Medulla oblongata (tissue), 1 donor: Measurements from ENCODE around the gene CNTN4.
"Not testable (repeated sequence)": the region's sequence is repeated elsewhere in the genome, so short reads cannot be mapped to it uniquely, and the experiment has no call there.

Experiments used
- DNase-seq: peaks from one replicate; pipeline ENCODE4 v3.0.0-alpha.2; 2015; ENCODE audit errors: extremely low spot score

Gene CNTN4

DNA sequence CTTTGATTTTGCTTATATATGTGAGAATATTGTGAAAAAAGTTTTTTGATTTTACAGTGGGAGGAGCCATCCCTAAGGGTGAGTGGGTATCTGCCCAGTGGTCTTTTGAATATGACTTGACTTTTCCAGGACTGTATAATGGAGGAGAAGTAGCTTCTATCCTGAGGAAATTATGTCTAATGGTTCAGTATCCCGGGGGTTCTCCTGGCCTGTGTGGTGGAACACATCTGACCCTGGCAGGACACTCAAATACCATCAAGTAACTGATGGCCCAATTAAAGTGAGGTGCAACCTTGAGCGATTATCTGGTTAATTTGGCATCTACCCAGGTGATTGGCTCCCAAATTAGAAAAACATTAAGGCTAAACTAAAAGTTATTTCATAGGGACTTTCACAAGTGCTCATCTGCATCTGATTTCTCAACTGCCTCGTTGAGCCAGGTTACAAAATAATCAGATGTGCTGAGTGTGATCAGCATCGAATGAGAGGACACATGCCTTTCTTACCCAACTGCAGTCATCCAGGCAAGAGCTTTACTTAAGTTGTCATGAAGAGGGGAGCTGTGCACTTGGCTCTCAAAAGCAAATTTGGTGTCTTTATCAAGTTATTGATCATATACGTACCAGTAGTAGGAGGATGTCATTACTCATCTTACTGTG is 810.2 kb downstream of the CNTN4 start:
- DNase-seq: no peak

DNA sequence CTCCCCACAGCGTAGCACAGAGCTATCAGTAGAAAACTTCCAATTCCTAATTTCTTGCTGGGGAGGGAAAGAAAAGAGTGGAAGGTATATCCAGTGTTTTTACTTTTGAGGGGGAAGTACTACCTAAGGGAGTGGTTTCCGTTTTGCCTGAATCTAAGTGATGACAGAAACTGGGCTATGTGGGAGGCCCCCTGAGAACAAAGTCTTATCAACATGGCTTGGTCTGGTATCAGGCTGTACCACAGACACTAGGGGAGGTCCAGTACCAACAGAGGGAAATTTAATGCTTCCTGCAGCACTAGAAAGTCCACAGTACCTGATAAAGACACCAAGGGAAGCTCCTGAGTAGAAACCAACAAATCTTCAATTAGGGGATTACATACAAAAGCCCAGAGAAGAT is 812.3 kb downstream of the CNTN4 start:
- no peak for DNase-seq

DNA sequence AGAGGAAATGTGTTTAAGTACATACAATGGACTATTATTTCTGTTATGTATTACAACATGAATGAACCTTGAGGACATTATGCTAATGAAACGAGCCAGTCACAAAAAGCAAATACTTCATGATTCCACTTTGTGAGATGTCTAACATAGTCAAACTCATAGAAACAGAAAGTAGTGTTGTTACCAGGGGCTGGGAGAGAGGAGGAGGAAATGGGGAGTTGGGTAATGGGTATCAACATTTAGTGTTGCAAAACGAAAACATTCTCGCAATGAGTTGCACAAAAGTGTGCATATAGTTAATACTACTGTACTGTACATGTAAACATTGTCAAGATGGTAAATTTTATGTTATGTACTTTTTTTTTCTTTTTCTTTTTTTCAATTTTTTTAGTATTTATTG is 817.2 kb downstream of the CNTN4 start:
- DNase-seq: no peak

DNA sequence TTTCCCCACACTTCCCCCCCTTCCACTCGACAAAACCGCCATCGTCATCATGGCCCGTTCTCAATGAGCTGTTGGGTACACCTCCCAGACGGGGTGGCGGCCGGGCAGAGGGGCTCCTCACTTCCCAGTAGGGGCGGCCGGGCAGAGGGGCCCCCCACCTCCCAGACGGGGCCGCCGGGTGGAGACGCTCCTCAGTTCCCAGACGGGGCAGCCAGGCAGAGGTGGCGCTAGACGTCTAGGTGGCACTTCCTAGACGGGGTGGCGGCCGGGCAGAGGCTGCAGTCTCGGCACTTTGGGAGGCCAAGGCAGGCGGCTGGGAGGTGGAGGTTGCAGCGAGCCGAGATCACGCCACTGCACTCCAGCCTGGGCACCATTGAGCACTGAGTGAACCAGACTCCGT is 818.0 kb downstream of the CNTN4 start:
- not testable (repeated sequence) for DNase-seq

DNA sequence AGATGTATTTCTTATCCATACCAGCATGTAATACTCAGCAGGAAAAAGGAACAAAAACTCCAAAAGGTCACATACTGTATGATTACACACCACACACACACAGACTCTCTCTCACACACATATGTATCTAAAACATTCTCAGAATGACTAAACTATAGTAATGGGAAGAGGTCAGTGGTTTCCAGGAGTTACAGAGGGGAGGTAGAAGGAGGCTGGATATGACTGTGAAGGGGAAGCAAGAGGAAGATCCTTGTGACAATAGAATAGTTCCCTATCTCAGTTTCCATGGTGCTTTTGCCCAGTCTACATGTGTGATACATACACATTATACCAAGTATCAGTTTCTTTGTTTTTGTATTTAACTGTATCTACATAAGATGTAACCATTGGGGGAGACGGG is 821.4 kb downstream of the CNTN4 start:
- no peak for DNase-seq

DNA sequence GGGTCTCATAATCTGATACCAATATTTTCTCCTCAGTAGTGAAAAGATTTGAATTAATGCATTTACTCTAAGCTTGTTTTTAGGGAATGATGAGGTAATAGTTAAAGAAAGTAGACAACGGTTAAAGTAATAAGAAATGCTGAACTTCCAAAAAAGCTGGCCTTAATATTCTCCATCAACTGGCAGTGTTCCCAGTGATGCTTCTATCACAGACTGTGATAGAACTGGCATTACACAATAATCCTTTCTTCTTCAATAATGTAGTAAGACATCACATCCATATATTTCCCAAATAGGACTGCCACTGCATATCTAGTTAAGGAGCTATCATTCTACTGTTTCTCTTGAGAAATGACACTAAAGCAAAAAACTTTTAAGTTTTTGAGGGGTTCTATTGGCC is 822.8 kb downstream of the CNTN4 start:
- peak; percentile 10 for DNase-seq

DNA sequence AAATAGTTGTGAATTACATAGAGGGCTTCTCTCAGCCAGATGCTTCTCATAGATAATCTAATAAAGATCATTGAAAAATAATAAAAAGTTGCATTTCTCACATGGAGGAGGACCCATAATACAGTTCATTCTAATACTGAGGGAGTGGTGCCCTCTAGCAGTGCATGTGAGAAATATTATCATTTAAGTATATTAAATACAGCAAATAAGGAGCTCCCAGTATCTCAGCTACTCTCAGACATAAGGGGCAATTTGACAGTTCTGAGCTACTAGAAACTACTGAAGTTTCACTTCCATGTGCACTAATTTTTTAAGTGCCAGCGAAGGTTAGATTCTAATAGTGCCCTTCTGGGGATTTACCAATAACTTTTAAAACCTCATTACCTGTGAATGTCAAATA is 823.2 kb downstream of the CNTN4 start:
- DNase-seq: peak; percentile 24

DNA sequence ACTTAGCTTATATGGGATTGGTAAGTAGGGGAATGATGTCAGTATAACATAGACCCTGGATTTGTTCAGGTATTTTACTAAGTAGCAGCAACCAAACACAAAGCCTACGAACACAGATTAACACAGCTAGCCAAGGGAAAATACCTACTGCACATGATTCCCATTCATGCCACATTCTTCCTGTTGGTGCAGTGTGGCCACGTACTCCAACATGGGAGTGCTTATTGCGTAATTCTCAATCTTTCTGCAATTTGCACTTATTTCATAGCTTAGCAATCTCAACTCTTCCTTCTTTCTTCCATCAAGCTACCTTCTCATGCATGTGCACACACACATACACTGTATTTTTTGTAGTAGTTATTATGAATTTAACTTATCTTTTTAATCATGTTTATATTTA is 824.7 kb downstream of the CNTN4 start:
- DNase-seq: no peak

DNA sequence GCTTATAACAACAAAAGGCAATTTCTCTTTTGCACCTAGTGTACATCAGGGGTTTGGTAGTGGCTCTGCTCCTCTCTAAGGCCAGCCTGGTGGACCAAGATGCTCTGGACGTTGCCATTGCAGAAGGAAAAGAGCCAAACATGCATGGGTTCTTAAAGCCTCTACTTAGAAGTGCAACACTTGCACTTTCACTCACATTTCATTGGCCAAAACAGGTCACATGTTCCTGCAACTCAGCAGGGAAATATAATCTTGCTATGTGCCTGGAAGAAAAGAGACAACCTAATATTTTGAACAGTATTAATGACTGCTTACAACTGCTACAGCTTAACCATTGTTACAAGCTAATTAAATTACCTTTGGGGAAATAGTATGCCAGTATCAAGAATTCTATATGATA is 828.6 kb downstream of the CNTN4 start:
- DNase-seq: no peak

DNA sequence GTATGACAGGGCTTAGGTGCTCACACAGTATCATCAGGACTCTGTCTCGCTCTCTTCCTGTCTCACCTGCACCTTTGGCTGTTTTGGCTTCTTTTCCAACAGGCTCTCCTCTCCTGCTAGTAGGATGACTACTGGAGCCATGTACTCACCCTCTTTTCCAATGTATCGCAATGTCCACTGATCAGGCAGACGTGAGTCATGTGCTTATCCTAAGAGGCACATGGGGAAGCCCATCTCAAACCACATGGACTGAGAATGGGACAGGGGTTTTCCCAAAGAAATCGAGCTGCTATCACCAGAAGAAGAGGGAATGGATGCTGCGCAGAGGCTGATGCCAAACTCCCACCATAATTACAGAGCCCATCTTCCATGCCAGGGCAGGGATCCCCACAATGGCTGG is 830.9 kb downstream of the CNTN4 start:
- no peak for DNase-seq

DNA sequence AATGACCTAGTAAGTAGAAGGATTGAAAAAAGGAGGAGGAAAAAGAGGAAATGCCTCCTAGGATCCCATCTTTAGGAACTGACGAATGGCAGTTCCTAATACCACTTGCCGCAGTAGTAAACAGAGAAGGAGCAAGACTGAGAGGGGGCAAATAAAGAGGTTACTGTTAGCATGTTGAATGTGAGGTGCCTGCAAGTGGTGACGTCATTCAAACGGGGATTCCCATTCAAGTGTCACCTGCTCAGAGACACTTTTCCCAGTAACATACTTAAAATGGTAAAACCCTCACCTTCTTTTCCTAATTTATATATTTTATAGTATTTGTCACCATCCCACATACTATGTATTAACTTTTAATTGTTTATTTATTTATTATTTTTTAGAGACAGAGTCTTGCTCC is 832.6 kb downstream of the CNTN4 start:
- no peak for DNase-seq

DNA sequence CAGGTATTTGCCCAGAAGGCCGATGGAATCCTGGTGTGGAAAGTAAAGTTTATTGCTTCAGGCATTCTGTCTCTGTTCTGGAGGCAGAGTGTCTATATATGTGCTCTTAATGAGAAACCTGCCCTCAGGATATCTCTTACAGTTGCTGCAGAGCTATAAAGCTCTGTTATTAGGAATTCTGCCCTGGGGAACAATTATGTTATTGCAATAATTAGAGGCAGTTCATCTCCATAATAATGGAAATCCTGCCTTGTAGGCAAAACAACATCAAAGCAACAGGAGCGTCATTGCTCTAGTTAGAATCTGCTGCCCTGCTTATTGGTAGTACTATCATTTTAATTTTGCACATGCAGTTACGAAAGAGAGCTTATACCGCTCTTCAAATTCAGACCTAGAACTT is 835.9 kb downstream of the CNTN4 start:
- no peak for DNase-seq

DNA sequence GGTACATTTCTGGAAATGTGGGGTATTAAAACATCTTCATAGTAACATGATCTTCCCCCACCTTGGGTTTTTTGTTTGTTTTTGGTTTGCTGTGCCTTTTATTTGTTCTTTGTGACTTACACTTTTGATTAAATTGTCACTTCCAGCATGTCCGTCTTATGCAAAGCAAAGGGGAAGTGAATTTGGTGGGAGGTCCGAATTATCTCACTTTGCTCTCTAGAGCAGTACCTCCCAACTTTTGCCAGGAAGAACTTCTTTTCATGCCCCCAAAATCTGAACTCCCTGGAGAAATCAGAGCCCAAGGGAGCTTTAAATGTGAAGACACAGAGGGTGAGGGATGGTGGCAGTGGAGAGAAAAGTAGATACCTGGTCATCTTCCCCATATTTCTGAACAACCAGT is 838.4 kb downstream of the CNTN4 start:
- DNase-seq: no peak

DNA sequence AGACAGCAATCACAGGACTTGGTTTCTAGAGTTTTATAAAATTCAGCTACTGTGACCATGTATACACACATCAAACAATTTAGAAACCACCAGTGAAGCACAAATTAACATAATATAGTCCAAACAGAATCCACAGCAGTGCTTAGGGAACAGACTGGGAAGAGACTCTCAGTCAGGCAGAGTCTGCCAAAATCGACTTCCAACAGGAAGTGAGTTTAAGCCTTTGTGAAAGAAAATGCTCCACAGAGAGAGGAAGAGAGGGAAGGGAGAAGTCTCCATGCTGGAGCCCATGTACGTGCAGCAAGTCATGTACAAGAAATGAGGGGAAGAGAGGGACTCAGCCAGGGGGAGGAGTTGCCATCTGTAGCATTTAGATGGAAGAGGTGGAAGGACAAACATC is 838.9 kb downstream of the CNTN4 start:
- DNase-seq: no peak

DNA sequence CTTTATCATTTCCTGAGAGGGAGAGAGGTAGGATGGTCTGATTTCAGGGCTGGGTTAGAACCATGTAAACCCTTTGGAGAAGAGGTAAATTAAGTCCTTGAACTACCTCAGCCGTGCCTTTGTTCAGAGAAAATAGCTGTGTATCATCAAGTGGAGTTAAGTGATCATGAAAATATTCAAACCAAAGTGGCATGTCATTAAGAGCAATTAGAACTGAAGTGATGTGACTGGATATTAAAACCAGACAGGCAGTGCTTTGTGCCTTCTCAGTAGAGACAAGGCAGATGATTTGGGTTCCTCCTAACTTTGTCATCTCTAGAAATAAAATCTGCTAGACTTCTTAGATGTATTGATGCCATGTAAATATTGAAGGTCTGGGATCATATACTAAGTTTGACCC is 840.0 kb downstream of the CNTN4 start:
- DNase-seq: no peak

DNA sequence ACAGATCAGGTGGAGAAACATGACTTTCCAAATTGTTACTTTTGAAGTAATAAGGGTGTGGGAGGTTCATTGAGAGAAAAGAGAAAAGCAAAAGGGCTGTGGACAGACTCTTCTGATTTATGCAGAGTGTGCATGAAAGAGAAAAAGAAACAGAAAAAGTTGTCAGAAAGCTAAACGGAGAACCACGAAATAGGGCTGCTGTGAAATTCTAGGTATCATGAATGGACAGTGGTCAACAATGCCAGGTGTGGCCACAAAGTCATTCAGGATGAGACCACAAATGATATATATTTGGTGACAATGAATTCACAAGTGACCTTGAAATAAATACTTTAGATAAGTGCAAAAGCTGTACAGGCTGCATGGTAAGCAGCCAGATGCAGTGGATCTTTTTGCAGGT is 841.4 kb downstream of the CNTN4 start:
- DNase-seq: no peak

DNA sequence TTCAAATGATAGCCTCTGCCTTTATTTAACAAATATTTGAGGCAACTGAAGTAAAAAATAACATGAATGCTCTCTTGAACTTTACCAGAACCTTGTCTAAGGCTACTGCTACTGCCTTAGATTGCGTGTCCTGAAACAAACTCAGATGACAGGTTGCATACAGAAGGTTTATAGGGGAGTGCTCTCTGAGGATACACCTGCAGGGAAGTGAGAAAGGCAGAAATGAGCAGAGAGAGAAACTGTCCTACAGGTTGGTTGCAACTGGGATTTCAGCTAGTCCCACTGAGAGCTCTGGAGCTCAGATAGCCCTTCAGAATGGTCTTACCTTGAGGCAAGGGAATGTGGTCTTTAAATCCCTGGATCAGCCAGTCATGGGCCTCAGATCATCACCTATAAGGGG is 846.0 kb downstream of the CNTN4 start:
- DNase-seq: no peak

DNA sequence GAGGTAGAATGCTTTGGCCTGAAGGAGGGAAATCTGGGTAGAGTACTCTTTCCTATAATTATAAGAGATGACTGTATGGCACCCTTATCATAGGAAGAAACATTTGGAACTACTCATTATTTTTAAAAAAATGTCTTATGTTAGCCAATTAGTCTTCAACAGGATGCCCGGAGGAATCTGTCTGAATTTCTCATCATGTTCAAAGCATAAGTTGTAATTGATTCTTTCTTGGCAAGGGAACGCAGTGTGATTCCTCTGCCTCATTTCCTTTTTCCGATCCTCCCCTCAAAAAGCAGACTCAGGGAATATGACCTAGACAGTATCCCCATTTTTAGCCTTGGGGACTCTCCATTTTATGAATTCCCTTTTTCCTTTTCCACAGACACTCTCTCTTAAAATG is 846.5 kb downstream of the CNTN4 start:
- DNase-seq: no peak

DNA sequence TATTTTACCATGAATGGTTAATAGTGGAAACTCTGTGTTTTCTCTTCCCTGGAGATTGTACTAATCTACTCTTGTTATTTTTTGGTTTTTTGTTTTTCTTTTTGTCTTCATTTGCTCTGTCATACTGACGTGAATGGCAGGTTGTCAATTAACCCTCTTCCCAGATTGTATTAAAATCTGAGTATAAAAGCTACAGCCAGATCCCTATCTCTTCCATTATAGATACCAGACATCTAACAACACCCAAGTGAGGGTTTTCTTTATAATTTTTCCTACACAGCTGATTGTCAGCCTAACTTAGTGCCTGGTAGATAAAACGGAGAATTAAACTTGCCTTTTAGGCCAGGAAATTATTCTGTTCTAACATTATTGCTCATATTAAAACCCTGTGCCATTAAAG is 848.9 kb downstream of the CNTN4 start:
- no peak for DNase-seq

DNA sequence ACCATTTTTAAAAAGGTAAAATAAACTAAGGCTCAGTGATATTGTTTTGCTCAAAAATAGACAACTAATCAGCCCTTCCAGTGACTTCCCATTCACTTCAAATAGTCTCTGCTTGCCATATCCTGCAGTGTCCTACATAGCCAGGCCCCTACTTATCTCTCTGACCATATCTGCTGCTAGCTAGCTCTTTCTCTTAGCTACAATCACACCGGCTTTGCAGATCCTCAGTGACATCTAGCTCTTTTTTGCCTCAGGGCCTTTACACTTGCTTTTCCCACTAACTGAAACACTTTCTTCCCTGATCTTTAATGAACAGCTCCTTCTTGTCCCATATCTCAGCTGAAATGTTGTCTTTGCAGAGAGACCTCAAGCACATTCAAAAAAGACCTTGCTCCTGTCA is 850.2 kb downstream of the CNTN4 start:
- no peak for DNase-seq

DNA sequence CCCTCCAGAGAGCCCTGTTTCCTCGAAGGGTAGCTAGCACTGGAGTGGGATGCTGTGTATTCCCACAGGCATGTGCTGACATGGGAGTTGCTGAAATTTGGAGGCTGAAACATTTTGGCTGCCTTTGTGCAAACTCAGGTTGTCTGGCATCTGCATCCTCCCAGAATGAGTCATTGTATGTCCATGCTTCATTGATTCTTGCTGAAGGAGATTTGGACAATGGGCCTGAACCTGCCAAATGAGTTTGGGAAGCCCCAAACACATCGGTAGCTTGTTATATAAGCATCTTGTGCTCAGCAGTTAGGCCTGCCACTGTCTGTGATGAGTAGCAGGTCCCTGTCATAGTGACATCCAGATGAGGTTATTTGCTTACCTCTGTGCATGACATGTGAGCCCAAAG is 851.5 kb downstream of the CNTN4 start:
- DNase-seq: no peak

DNA sequence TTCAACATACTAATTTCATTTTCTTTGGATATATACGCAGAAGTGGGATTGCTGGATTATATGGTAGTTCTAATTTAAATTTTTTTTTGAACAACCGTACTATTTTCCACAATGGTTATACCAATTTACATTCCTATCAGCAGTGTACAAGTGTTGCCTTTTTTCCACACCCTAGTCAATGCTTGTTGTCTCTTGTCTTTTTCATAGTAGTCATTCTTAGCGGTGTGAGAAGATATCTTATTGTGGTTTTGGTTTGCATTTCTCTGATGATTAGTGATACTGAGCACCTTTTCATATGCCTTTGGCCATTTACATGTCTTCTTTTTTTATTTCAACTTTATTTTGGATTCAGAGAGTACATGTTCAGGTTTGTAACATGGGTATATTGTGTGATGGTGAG is 858.4 kb downstream of the CNTN4 start:
- DNase-seq: no peak

DNA sequence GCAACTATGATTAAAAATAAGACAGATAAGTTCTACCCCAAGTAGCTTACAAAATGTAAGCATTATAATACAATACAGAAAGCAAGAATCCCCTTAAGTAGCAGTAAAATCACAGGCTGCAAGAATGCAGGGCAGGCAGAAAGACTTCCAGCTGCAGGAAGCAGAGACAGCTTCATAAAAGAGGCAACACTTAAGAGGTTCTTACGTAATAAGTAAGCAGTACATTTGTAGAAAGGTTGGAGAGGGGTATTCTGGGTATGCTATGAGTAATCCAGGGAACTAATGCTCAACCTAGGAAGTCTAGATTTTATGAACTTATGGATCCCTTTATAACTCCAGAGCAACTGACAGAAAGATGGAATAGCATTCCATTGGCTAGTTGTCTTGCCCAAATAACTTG is 859.9 kb downstream of the CNTN4 start:
- DNase-seq: no peak

DNA sequence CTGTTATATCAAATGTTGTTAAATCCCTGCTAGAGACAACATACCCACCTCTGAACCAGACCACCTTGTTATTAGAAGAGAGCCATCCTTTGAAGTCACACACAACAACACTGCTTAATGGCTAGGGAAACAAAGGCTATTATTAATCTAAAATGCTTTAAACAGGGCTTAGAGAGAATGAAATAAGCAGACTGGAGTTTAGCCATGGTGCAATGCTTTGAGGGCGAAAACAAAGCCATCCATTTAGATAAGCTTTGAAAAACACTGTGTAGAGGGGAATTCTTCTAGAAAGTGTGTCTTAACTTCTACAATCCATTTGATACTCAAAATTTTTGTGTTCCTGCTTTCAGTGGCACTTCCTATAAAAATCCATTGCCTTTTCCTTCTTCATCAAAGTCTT is 862.9 kb downstream of the CNTN4 start:
- peak; percentile 42 for DNase-seq

DNA sequence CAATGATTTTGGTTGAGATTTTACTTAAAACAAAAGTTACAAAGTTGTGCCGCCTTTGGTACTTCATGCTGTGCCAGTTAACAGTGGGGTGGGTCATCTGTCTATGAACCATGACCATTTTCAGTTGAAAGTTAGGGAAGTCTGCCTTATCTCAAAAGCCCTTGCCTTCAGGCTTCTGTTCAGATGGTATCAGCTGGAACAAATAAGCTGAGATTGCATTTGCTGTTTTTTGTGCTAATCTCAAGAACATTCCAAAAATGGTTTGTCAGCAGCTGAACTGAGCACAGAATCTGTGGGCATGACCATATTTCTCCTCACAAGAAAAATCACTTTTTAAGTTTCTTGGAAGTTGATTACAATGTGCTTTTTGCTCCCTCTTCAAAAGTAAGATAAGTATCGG is 869.2 kb downstream of the CNTN4 start:
- DNase-seq: no peak
